ENCODE data around the gene DCXR. TPM values are rescaled to one million over a fixed set of nuclear protein-coding genes. Genes with fewer than 3 reads are reported as not detected.

DCXR gene
- total and polyA plus RNA-seq, 2 of the 13 experiments (the other 11 are each of a cell fraction or from before 2014, with no cell fraction given) = 287 to 311 TPM

- TF ChIP-seq XRCC5 (optimal IDR thresholded peaks at IDR 0.05; ENCODE audit: low read length) (no peak), PAX8 (CRISPR knock-in tag; IDR thresholded peaks at IDR 0.05; ENCODE audit: borderline replicate concordance) (peak; percentile 96; the same call in 1 of the 2 replicates), ZNF761 (CRISPR knock-in tag; conservative IDR thresholded peaks at IDR 0.05) (peak; percentile 70; the same call in 1 of the 2 replicates), LBX2 (CRISPR knock-in tag; IDR thresholded peaks at IDR 0.05; ENCODE audit: borderline replicate concordance) (peak; percentile 97; the same call in 1 of the 2 replicates), ELF4 (CRISPR knock-in tag; IDR thresholded peaks at IDR 0.05; ENCODE audit: borderline replicate concordance) (peak; percentile 53; the same call in 1 of the 2 replicates), ZNF558 (CRISPR knock-in tag; IDR thresholded peaks at IDR 0.05; ENCODE audit: borderline replicate concordance) (peak; percentile 99), ZNF652 (CRISPR knock-in tag; IDR thresholded peaks at IDR 0.05; ENCODE audit: borderline replicate concordance, low read depth) (peak; percentile 6; the same call in 1 of the 2 replicates), EP300 (IDR thresholded peaks at IDR 0.05; ENCODE audit: low read depth in 2 of 2, low read length in 2 of 2) (peak; percentile 69 to 89; a peak in 3 of 4 replicates), EP300 (CRISPR knock-in tag; IDR thresholded peaks at IDR 0.05; ENCODE audit: borderline replicate concordance) (peak; percentile 90), GATAD1 (CRISPR knock-in tag; IDR thresholded peaks at IDR 0.05) (peak; percentile 74), GTF2F1 (IDR thresholded peaks at IDR 0.05; ENCODE audit: low read length) (no peak), GPN1 (CRISPR knock-in tag; IDR thresholded peaks at IDR 0.05; ENCODE audit: borderline replicate concordance) (no peak), TRIM24 (CRISPR knock-in tag; IDR thresholded peaks at IDR 0.05) (no peak), ZNF446 (CRISPR knock-in tag; IDR thresholded peaks at IDR 0.05) (peak; percentile 94), ATF4 (CRISPR knock-in tag; IDR thresholded peaks at IDR 0.05) (peak in 1 of 2 experiments; percentile 89; a peak in 3 of 4 replicates), CENPX (CRISPR knock-in tag; IDR thresholded peaks at IDR 0.05) (no peak), ZC3H13 (CRISPR knock-in tag; IDR thresholded peaks at IDR 0.05) (peak; percentile 100), ZNF800 (CRISPR knock-in tag; IDR thresholded peaks at IDR 0.05) (peak; percentile 87), ATF7-NPFF (CRISPR knock-in tag; IDR thresholded peaks at IDR 0.05; ENCODE audit: low read depth) (peak; percentile 99), PATZ1 (CRISPR knock-in tag; IDR thresholded peaks at IDR 0.05) (peak; percentile 96), PHF5A (CRISPR knock-in tag; IDR thresholded peaks at IDR 0.05; ENCODE audit: low read depth, unreplicated experiment) (peak; percentile 18), POGZ (CRISPR knock-in tag; IDR thresholded peaks at IDR 0.05) (peak; percentile 62; the same call in 1 of the 2 replicates), SSRP1 (CRISPR knock-in tag; IDR thresholded peaks at IDR 0.05) (peak; percentile 80; the same call in 1 of the 2 replicates)
These were observed 45.0 kb downstream of the DCXR start (continued) for GRCh38 chr17:81992306-81993102.
